Panc1 (cell line): ENCODE data around the gene ENOX1. TPM values are rescaled to one million over a fixed set of nuclear protein-coding genes. Genes with fewer than 3 reads are reported as not detected.

Experiments
- ATAC-seq: fragments of 200-7000 bp; cut with Tn5 transposase; 2 replicates; pipeline ENCODE4 v1.9.1; 2020; ENCODE audit warnings: mild to moderate bottlenecking, moderate library complexity
- BruUV-seq: library from RNA; stranded (reverse); fragments of 400-500 nt; replicated peaks from 2 replicates; lab custom pipeline; 2021; lab: Mats Ljungman, UMichigan
- CTCF ChIA-PET: fragments of 300-600 bp; sonication (Branson Sonifier 250); formaldehyde crosslinking; loops from one replicate; lab custom pipeline; 2022; ENCODE audit warnings: antibody characterized with exemption; lab: Charles Lee
- POLR2A ChIA-PET: fragments of 300-600 bp; sonication (Branson Sonifier 250); formaldehyde crosslinking; loops from one replicate; lab custom pipeline; 2022; ENCODE audit warnings: antibody characterized with exemption; lab: Charles Lee
- DNase-seq: peaks from one replicate; pipeline ENCODE4 v3.0.0-alpha.2; 2010; ENCODE audit warnings: low read depth, low spot score
- H3K27ac ChIP-seq: 2 replicates; pipeline ENCODE4 v1.5.1; 2011; ENCODE audit warnings: mild to moderate bottlenecking, low read length, inconsistent platforms
- H3K27me3 ChIP-seq: fragments of 200-500 bp; sonication (Bioruptor generic); 2 replicates; pipeline ENCODE4 v1.6.0; 2014; ENCODE audit warnings: low read length, inconsistent platforms; ENCODE audit not compliant: control insufficient read depth, insufficient read depth
- H3K36me3 ChIP-seq: fragments of 200-500 bp; sonication (Bioruptor generic); 2 replicates; pipeline ENCODE4 v1.5.1; 2014; ENCODE audit warnings: inconsistent platforms, mild to moderate bottlenecking, low read length, moderate library complexity; ENCODE audit not compliant: control insufficient read depth, insufficient read depth
- H3K4me1 ChIP-seq: 2 replicates; pipeline ENCODE4 v1.5.1; 2011; ENCODE audit warnings: inconsistent platforms, mild to moderate bottlenecking, low read length, moderate library complexity; ENCODE audit not compliant: control insufficient read depth, insufficient read depth
- H3K4me3 ChIP-seq, 2 experiments: 2 replicates each; pipeline ENCODE4 v1.5.1; 2011 to 2012; ENCODE audit warnings: low read depth in 2 of 2, low read length in 2 of 2, mild to moderate bottlenecking in 2 of 2, inconsistent platforms in 1 of 2, moderate library complexity in 1 of 2
- H3K9me3 ChIP-seq: fragments of 200-500 bp; sonication (Bioruptor generic); 2 replicates; pipeline ENCODE4 v1.5.1; 2014; ENCODE audit warnings: low read depth, mild to moderate bottlenecking, inconsistent platforms, low read length, moderate library complexity; ENCODE audit not compliant: control insufficient read depth, insufficient read depth
- POLR2AphosphoS5 ChIP-seq: IDR thresholded peaks from 2 replicates; pipeline ENCODE4 v1.6.1; 2012; ENCODE audit warnings: mild to moderate bottlenecking, low read depth, low read length, moderate library complexity
- REST ChIP-seq, 2 experiments: IDR thresholded peaks; 2 replicates each; pipeline ENCODE4 v1.6.1; 2011 to 2012; ENCODE audit warnings: low read depth in 2 of 2, control low read depth in 1 of 2, low read length in 1 of 2, mild to moderate bottlenecking in 1 of 2, moderate library complexity in 1 of 2; ENCODE audit not compliant: insufficient read depth in 1 of 2
- SIN3A ChIP-seq: IDR thresholded peaks from 2 replicates; pipeline ENCODE4 v1.6.1; 2012; ENCODE audit warnings: low read depth, mild to moderate bottlenecking, low read length, moderate library complexity, borderline replicate concordance; ENCODE audit not compliant: insufficient read depth
- TCF7L2 ChIP-seq: IDR thresholded peaks from 2 replicates; pipeline ENCODE4 v1.6.1; 2011; ENCODE audit warnings: mild to moderate bottlenecking, low read depth, low read length, inconsistent platforms
- in situ Hi-C: cut with HindIII; loops from 2 replicates; pipeline ENCODE4 v1.10.0; 2016; ENCODE audit warnings: low sequenced_read_pairs, low pct_unique_long_range_greater_than_20kb
- intact Hi-C: fragments of 100-400 bp; cut with micrococcal nuclease; formaldehyde crosslinking; loops from one replicate; pipeline ENCODE4 v1.10.0; 2022; ENCODE audit not compliant: unreplicated experiment
- total RNA-seq: library from RNA; stranded (reverse); gene quantifications from one replicate; pipeline ENCODE4 v1.2.1, GENCODE V29; 2021; ENCODE audit not compliant: unreplicated experiment
- TF ChIP-seq, protein P1 (sequence below): fragments of 450-650 bp; IDR thresholded peaks from 2 replicates; pipeline ENCODE4 v1.5.1; 2017; ENCODE audit warnings: mild to moderate bottlenecking

The ENOX1 gene
- total RNA-seq, 1 experiment from 2014 or later, result 0.23 TPM

DNA sequence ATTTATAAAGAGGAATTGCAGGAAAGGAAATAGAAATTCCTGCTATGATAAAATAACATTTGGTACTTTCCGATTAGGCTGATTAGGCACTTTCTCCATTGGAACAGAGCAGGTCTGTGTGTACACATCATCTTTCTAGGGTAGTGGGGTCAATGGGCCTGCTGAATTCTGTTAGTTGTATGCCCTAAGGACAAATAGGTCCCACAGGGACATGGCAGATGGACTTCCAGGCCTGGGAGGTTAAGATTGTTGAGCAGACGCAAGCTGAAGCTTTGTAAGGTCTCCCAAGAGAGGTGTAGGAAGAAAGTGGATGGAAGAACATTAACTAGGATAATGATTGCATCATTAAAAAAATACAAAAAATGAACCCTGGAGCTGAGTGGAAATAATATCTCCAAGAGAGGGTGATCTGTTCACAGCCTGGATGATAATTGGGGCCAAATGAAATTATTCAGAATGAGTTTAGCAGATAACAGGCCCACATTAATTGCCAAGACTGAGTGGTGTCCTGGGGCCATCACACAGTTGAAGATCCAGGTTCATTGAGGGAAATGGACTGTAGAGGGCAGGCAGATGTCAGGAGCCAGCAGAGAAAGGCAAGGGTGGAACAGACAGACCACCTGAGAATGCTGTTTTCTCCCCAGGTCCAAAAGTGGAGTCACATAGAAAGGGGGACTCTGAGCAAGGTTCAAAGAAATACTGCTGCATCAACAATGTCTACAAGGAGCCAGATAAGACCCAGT is 548.3 kb downstream of the ENOX1 start:
- no peaks in the 10 kb centered on the region for H3K9me3 ChIP-seq
- intact Hi-C loops (no loop called here), in situ Hi-C loops (no loop called here)
- CTCF ChIA-PET, result no interaction called here
- TF ChIP-seq REST (IDR thresholded peaks at IDR 0.05; ENCODE audit: insufficient read depth in 1 of 2, low read depth in 2 of 2, low read length in 1 of 2), result no peak
- TF ChIP-seq TCF7L2, result no peak
- TF ChIP-seq, protein P1, sequence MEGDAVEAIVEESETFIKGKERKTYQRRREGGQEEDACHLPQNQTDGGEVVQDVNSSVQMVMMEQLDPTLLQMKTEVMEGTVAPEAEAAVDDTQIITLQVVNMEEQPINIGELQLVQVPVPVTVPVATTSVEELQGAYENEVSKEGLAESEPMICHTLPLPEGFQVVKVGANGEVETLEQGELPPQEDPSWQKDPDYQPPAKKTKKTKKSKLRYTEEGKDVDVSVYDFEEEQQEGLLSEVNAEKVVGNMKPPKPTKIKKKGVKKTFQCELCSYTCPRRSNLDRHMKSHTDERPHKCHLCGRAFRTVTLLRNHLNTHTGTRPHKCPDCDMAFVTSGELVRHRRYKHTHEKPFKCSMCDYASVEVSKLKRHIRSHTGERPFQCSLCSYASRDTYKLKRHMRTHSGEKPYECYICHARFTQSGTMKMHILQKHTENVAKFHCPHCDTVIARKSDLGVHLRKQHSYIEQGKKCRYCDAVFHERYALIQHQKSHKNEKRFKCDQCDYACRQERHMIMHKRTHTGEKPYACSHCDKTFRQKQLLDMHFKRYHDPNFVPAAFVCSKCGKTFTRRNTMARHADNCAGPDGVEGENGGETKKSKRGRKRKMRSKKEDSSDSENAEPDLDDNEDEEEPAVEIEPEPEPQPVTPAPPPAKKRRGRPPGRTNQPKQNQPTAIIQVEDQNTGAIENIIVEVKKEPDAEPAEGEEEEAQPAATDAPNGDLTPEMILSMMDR, result no peak
- no peak for TF ChIP-seq POLR2AphosphoS5
- no peak for TF ChIP-seq SIN3A
- H3K36me3 ChIP-seq, result no peaks in the 10 kb centered on the region
- ATAC-seq, result no peak
- no peak for DNase-seq
- POLR2A ChIA-PET, result no interaction called here
- no peaks in the 10 kb centered on the region for H3K27me3 ChIP-seq
- H3K27ac ChIP-seq, result no peak overlapping the region
- no peak overlapping the region for H3K4me3 ChIP-seq
- no TSS peak for BruUV-seq
- no peaks in the 10 kb centered on the region for H3K4me1 ChIP-seq

DNA sequence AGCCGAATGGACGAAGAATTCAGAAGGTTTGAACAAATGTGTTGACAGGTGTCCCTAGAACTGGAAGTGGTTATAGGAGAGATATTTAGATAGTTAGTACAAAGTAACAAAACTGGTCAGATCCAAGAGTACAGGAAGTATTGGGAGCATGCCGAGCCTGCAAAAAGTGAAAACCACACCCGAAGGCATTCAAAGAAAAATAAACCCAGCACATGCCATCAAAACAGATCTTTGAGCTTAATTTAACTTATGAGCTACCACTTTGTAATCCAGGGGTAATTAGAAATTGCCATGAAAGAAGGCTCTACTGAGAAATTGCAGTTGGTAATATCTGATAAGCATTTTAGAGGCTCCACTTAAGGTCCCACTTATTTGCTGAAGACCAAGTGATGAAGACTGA is 549.2 kb downstream of the ENOX1 start:
- TF ChIP-seq REST (IDR thresholded peaks at IDR 0.05; ENCODE audit: insufficient read depth in 1 of 2, low read depth in 2 of 2, low read length in 1 of 2) (no peak), POLR2AphosphoS5 (no peak), SIN3A (no peak), TCF7L2 (no peak)
- TF ChIP-seq, protein P1, result no peak
- ATAC-seq, result no peak
- no peaks in the 10 kb centered on the region for H3K4me1 ChIP-seq
- H3K27me3 ChIP-seq, result no peaks in the 10 kb centered on the region
- no peak for DNase-seq
- no peak overlapping the region for H3K27ac ChIP-seq
- in situ Hi-C loops (no loop called here), intact Hi-C loops (no loop called here)
- ChIA-PET CTCF (no interaction called here), POLR2A (no interaction called here)
- no peak overlapping the region for H3K4me3 ChIP-seq
- no TSS peak for BruUV-seq
- H3K9me3 ChIP-seq, result no peaks in the 10 kb centered on the region
- no peaks in the 10 kb centered on the region for H3K36me3 ChIP-seq
